ENCODE measurements around the gene LYPD6B.

- TF ChIP-seq CTCF (IDR thresholded peaks at IDR 0.05; ENCODE audit: insufficient read depth, low read length, poor library complexity, severe bottlenecking) (no peak), EZH2phosphoT487 (conservative IDR thresholded peaks at IDR 0.05; ENCODE audit: low read length) (no peak)
Observed at GRCh38 chr2:149020432-149020851, 18.1 kb upstream of the LYPD6B start.
